Mucosa of stomach (tissue), 1 donor: ENCODE measurements around the gene CTIF.

Experiments
- H3K27me3 ChIP-seq: one replicate; pipeline ENCODE4 v1.7.0; 2013; ENCODE audit warnings: mild to moderate bottlenecking, low read length; ENCODE audit not compliant: control insufficient read depth, insufficient read depth
- H3K36me3 ChIP-seq: one replicate; pipeline ENCODE4 v1.7.0; 2013; ENCODE audit warnings: low read length; ENCODE audit not compliant: control insufficient read depth, insufficient read depth
- H3K4me1 ChIP-seq: one replicate; pipeline ENCODE4 v1.7.0; 2013; ENCODE audit warnings: mild to moderate bottlenecking, low read length; ENCODE audit not compliant: control insufficient read depth, insufficient read depth
- H3K4me3 ChIP-seq: one replicate; pipeline ENCODE4 v1.7.0; 2013; ENCODE audit warnings: low read length
- H3K9ac ChIP-seq: one replicate; pipeline ENCODE4 v1.7.0; 2013; ENCODE audit warnings: mild to moderate bottlenecking, low read length, moderate library complexity
- H3K9me3 ChIP-seq: one replicate; pipeline ENCODE4 v1.7.0; 2013; ENCODE audit warnings: mild to moderate bottlenecking, low read length, moderate library complexity; ENCODE audit not compliant: control insufficient read depth
- donor health status: Pancreatic carcinoma.

The CTIF gene

GRCh38 chr18:48663096-48663930, 124.5 kb downstream of the CTIF start:
- H3K9ac ChIP-seq, result no peak overlapping the region
- peaks cover 11% of the 10 kb centered on the region for H3K4me1 ChIP-seq
- H3K4me3 ChIP-seq, result no peak overlapping the region
- H3K27me3 ChIP-seq, result no peaks in the 10 kb centered on the region
- H3K36me3 ChIP-seq, result no peaks in the 10 kb centered on the region
- no peaks in the 10 kb centered on the region for H3K9me3 ChIP-seq

- no peak overlapping the region for H3K9ac ChIP-seq
- no peak overlapping the region for H3K4me3 ChIP-seq
- H3K9me3 ChIP-seq, result no peaks in the 10 kb centered on the region
- H3K27me3 ChIP-seq, result no peaks in the 10 kb centered on the region
- H3K4me1 ChIP-seq, result peaks cover 11% of the 10 kb centered on the region
- H3K36me3 ChIP-seq, result no peaks in the 10 kb centered on the region
Observed at GRCh38 chr18:48663931-48664847, 125.4 kb downstream of the CTIF start.

GRCh38 chr18:48665654-48666053, 126.8 kb downstream of the CTIF start:
- H3K9ac ChIP-seq, result no peak overlapping the region
- H3K36me3 ChIP-seq, result no peaks in the 10 kb centered on the region
- no peaks in the 10 kb centered on the region for H3K9me3 ChIP-seq
- H3K4me1 ChIP-seq, result peaks cover 11% of the 10 kb centered on the region
- no peak overlapping the region for H3K4me3 ChIP-seq
- no peaks in the 10 kb centered on the region for H3K27me3 ChIP-seq

GRCh38 chr18:48666613-48667012, 127.8 kb downstream of the CTIF start:
- Histone ChIP-seq H3K36me3 (no peaks in the 10 kb centered on the region), H3K27me3 (no peaks in the 10 kb centered on the region), H3K4me1 (peaks cover 11% of the 10 kb centered on the region), H3K9me3 (no peaks in the 10 kb centered on the region), H3K4me3 (no peak overlapping the region), H3K9ac (no peak overlapping the region)

- no peaks in the 10 kb centered on the region for H3K9me3 ChIP-seq
- H3K36me3 ChIP-seq, result no peaks in the 10 kb centered on the region
- no peak overlapping the region for H3K4me3 ChIP-seq
- no peaks in the 10 kb centered on the region for H3K27me3 ChIP-seq
- H3K9ac ChIP-seq, result no peak overlapping the region
- peaks cover 3% of the 10 kb centered on the region for H3K4me1 ChIP-seq
Observed at GRCh38 chr18:48667276-48668254, 128.7 kb downstream of the CTIF start.

- H3K9me3 ChIP-seq, result no peaks in the 10 kb centered on the region
- no peaks in the 10 kb centered on the region for H3K36me3 ChIP-seq
- H3K27me3 ChIP-seq, result no peaks in the 10 kb centered on the region
- H3K9ac ChIP-seq, result no peak overlapping the region
- H3K4me3 ChIP-seq, result no peak overlapping the region
- no peaks in the 10 kb centered on the region for H3K4me1 ChIP-seq
Observed at GRCh38 chr18:48668466-48669179, 129.8 kb downstream of the CTIF start.

GRCh38 chr18:48669180-48669675, 130.4 kb downstream of the CTIF start:
- no peaks in the 10 kb centered on the region for H3K36me3 ChIP-seq
- H3K4me1 ChIP-seq, result peaks cover 4% of the 10 kb centered on the region
- H3K4me3 ChIP-seq, result no peak overlapping the region
- H3K9ac ChIP-seq, result no peak overlapping the region
- no peaks in the 10 kb centered on the region for H3K27me3 ChIP-seq
- no peaks in the 10 kb centered on the region for H3K9me3 ChIP-seq

GRCh38 chr18:48669991-48670750, 131.3 kb downstream of the CTIF start:
- H3K27me3 ChIP-seq, result no peaks in the 10 kb centered on the region
- H3K9ac ChIP-seq, result no peak overlapping the region
- no peaks in the 10 kb centered on the region for H3K36me3 ChIP-seq
- H3K4me1 ChIP-seq, result peaks cover 4% of the 10 kb centered on the region
- H3K9me3 ChIP-seq, result no peaks in the 10 kb centered on the region
- H3K4me3 ChIP-seq, result no peak overlapping the region

GRCh38 chr18:48670751-48671560, 132.1 kb downstream of the CTIF start:
- no peak overlapping the region for H3K9ac ChIP-seq
- H3K9me3 ChIP-seq, result no peaks in the 10 kb centered on the region
- H3K36me3 ChIP-seq, result no peaks in the 10 kb centered on the region
- H3K4me3 ChIP-seq, result no peak overlapping the region
- no peaks in the 10 kb centered on the region for H3K27me3 ChIP-seq
- H3K4me1 ChIP-seq, result peaks cover 9% of the 10 kb centered on the region

GRCh38 chr18:48671561-48671945, 132.7 kb downstream of the CTIF start:
- H3K36me3 ChIP-seq, result no peaks in the 10 kb centered on the region
- no peak overlapping the region for H3K4me3 ChIP-seq

More at GRCh38 chr18:48671561-48671945, 132.7 kb downstream of the CTIF start:
- Histone ChIP-seq H3K9me3 (no peaks in the 10 kb centered on the region), H3K9ac (no peak overlapping the region), H3K4me1 (peaks cover 9% of the 10 kb centered on the region), H3K27me3 (no peaks in the 10 kb centered on the region)
